Measurements from ENCODE around the gene E2F4. TPM values are rescaled to one million over a fixed set of nuclear protein-coding genes. Genes with fewer than 3 reads are reported as not detected.

Gene E2F4
- polyA plus RNA-seq, 1 donor (not counting 4 experiments of a cell fraction or from before 2014, with no cell fraction given), result 64.7 TPM

DNA sequence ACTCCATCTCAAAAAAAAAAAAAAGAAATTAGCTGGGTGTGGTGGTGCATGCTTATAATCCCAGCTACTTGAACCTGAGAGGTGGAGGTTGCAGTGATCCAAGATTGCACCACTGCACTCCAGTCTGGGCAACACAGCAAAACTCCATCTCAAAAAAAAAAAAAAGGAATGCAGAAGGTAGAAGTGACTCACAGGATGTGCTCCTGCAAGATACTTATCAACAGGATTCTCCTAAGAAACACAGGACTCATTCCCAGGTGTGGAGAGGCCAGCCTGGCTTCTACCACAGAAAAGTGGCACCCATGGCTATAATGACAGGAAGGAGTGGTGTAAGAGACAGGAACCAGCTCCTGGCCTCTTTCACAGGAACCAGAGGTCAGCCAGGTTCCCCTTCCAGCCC is 20.8 kb downstream of the E2F4 start:
- Histone ChIP-seq H3K9me1 (ENCODE audit: control insufficient read depth, extremely low read depth, insufficient read depth, low read length) (no peaks in the 10 kb centered on the region), H3K27me3 (ENCODE audit: control insufficient read depth, extremely low read depth, insufficient read depth, low read length) (no peaks in the 10 kb centered on the region), H2AFZ (ENCODE audit: control insufficient read depth, low read length) (peak overlapping the region; percentile 47), H3K9ac (ENCODE audit: control insufficient read depth, extremely low read depth, insufficient read depth, low read length) (peak overlapping the region; percentile 39), H3K4me3 (ENCODE audit: control insufficient read depth in 2 of 3, extremely low read depth in 1 of 3, insufficient read depth in 2 of 3, low read depth in 1 of 3, low read length in 3 of 3) (peak overlapping the region in 2 of 3 experiments; percentile 8 to 29), H3K4me2 (ENCODE audit: control insufficient read depth, extremely low read depth, insufficient read depth, low read depth, low read length) (peak overlapping the region; percentile 71), H3K9me3 (ENCODE audit: control insufficient read depth, low read depth, low read length) (no peaks in the 10 kb centered on the region), H3K79me2 (ENCODE audit: control insufficient read depth, insufficient read depth, low read length) (no peaks in the 10 kb centered on the region), H3K4me1 (ENCODE audit: control insufficient read depth, extremely low read depth, insufficient read depth, low read length) (peaks cover 25% of the 10 kb centered on the region), H4K20me1 (ENCODE audit: control insufficient read depth, extremely low read depth, insufficient read depth, low read length) (no peaks in the 10 kb centered on the region), H3K27ac (ENCODE audit: control insufficient read depth, insufficient read depth, low read length) (peak overlapping the region; percentile 67), H3K36me3 (ENCODE audit: control insufficient read depth in 2 of 2, extremely low read depth in 1 of 2, insufficient read depth in 2 of 2, low read length in 2 of 2) (no peaks in the 10 kb centered on the region)
- dilution Hi-C loops (cut with MboI; ENCODE audit: extremely low pct_ligation_motif_present, low sequenced_read_pairs), result no loop called here
- DNase-seq (ENCODE audit: low read depth, low spot score), result peak; percentile 60
- TF ChIP-seq, protein P1, sequence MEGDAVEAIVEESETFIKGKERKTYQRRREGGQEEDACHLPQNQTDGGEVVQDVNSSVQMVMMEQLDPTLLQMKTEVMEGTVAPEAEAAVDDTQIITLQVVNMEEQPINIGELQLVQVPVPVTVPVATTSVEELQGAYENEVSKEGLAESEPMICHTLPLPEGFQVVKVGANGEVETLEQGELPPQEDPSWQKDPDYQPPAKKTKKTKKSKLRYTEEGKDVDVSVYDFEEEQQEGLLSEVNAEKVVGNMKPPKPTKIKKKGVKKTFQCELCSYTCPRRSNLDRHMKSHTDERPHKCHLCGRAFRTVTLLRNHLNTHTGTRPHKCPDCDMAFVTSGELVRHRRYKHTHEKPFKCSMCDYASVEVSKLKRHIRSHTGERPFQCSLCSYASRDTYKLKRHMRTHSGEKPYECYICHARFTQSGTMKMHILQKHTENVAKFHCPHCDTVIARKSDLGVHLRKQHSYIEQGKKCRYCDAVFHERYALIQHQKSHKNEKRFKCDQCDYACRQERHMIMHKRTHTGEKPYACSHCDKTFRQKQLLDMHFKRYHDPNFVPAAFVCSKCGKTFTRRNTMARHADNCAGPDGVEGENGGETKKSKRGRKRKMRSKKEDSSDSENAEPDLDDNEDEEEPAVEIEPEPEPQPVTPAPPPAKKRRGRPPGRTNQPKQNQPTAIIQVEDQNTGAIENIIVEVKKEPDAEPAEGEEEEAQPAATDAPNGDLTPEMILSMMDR (optimal IDR thresholded peaks at IDR 0.05 in 1 of 3, IDR thresholded peaks at IDR 0.05 in 1 of 3, conservative IDR thresholded peaks at IDR 0.05 in 1 of 3; ENCODE audit: extremely low read depth in 1 of 3, insufficient read depth in 2 of 3, low read length in 3 of 3), result no peak
- peak; percentile 93 for FAIRE-seq

DNA sequence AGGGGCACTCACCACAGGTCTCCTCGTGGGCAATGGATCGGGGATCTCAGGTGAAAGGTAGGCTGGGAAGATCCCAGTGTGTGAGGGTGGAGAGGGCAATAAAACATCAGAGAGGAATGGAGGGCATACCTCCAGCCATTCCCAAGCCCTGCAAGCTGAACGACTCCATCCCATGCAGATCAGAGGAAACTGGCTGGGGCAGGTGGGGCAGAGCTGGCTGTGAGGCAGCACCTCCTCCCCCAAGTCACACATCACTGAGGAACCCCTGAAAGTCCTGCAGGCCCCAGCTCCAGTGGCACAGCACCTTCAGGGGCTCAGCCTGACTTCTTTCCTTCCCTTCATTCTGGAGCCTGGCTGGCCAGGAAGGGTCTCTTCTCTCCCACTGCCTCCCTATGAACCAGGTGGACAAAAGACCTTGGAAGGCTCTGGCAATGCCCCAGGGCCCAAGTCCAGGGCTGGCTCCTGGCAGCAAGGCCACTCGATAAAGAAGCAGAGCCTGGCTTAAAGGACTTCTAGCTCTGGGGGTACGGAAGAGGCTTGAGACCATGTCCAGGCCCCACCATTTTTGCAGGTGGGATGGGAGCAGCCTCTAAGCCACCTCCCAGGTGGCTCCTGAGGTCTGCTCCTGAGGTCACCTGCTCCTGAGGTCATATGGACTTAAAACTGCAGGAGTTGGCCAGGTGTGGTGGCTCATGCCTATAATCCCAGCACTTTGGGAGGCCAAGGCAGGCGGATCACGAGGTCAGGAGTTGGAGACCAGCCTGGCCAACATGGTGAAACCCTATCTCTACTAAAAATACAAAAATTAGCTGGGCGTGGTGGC is 21.5 kb downstream of the E2F4 start:
- H3K9ac ChIP-seq (ENCODE audit: control insufficient read depth, extremely low read depth, insufficient read depth, low read length), result peak overlapping the region; percentile 39
- no peaks in the 10 kb centered on the region for H3K9me3 ChIP-seq (ENCODE audit: control insufficient read depth, low read depth, low read length)
- peak overlapping the region; percentile 71 for H3K4me2 ChIP-seq (ENCODE audit: control insufficient read depth, extremely low read depth, insufficient read depth, low read depth, low read length)
- DNase-seq (ENCODE audit: low read depth, low spot score) (no peak), FAIRE-seq (no peak)
- H3K9me1 ChIP-seq (ENCODE audit: control insufficient read depth, extremely low read depth, insufficient read depth, low read length), result no peaks in the 10 kb centered on the region
- peak overlapping the region; percentile 67 for H3K27ac ChIP-seq (ENCODE audit: control insufficient read depth, insufficient read depth, low read length)
- peak overlapping the region in 2 of 3 experiments; percentile 8 to 29 for H3K4me3 ChIP-seq (ENCODE audit: control insufficient read depth in 2 of 3, extremely low read depth in 1 of 3, insufficient read depth in 2 of 3, low read depth in 1 of 3, low read length in 3 of 3)
- dilution Hi-C loops (cut with MboI; ENCODE audit: extremely low pct_ligation_motif_present, low sequenced_read_pairs), result no loop called here
- TF ChIP-seq EZH2 (IDR thresholded peaks at IDR 0.05; ENCODE audit: low read length), result no peak
- TF ChIP-seq, protein P1 (optimal IDR thresholded peaks at IDR 0.05 in 1 of 3, IDR thresholded peaks at IDR 0.05 in 1 of 3, conservative IDR thresholded peaks at IDR 0.05 in 1 of 3; ENCODE audit: extremely low read depth in 1 of 3, insufficient read depth in 2 of 3, low read length in 3 of 3), result no peak
- no peaks in the 10 kb centered on the region for H3K36me3 ChIP-seq (ENCODE audit: control insufficient read depth in 2 of 2, extremely low read depth in 1 of 2, insufficient read depth in 2 of 2, low read length in 2 of 2)
- H4K20me1 ChIP-seq (ENCODE audit: control insufficient read depth, extremely low read depth, insufficient read depth, low read length), result no peaks in the 10 kb centered on the region
- H3K79me2 ChIP-seq (ENCODE audit: control insufficient read depth, insufficient read depth, low read length), result no peaks in the 10 kb centered on the region
- peaks cover 19% of the 10 kb centered on the region for H3K4me1 ChIP-seq (ENCODE audit: control insufficient read depth, extremely low read depth, insufficient read depth, low read length)
- H2AFZ ChIP-seq (ENCODE audit: control insufficient read depth, low read length), result peak overlapping the region; percentile 47
- no peaks in the 10 kb centered on the region for H3K27me3 ChIP-seq (ENCODE audit: control insufficient read depth, extremely low read depth, insufficient read depth, low read length)
